ENCODE measurements around the gene KCNN2.

DNA sequence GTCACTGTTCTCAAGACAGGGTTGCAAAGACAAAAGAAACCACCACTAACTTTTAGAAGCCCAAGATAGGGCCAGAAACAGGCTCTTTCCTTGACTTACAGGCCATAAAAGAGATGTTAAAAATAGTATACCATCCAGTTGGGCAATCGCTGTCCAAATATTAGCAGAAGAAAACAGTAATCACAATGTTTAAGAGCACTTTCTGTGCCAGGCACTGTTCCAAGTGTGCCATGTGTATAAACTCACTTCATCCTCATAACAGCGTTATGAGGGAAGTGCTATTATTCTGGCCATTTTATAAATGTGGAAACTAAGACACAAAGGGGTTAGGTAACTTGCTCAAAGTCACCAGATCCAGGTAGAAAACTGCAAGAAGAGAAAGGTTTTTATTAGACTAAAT is 111.7 kb downstream of the KCNN2 start:
- TF ChIP-seq POLR2A (IDR thresholded peaks at IDR 0.05) = no peak
- TF ChIP-seq CTCF (IDR thresholded peaks at IDR 0.05) = no peak

Data from breast epithelium (tissue), 3 donors.